Renal pelvis (tissue), 4 donors: ENCODE data around the gene CD81. TPM values are rescaled to one million over a fixed set of nuclear protein-coding genes. Genes with fewer than 3 reads are reported as not detected.

Source experiments
- DNase-seq: peaks from one replicate; pipeline ENCODE4 v3.0.0-alpha.2; 2013
- polyA plus RNA-seq, 3 donors: library from polyadenylated mRNA; unstranded; fragments of 120-200 nt; gene quantifications; one replicate each; pipeline ENCODE4 v1.2.1, GENCODE V29; 2013; ENCODE audit not compliant: insufficient read length in 3 of 3

CD81 gene
- polyA plus RNA-seq, 3 donors, result 534 to 608 (median 573) TPM

GRCh38 chr11:2385156-2386151 lies 8.3 kb downstream of the CD81 start:
- no peak for DNase-seq

- DNase-seq, result no peak
Observed at GRCh38 chr11:2386591-2386990, 9.5 kb downstream of the CD81 start.

- DNase-seq, result no peak
Observed at GRCh38 chr11:2387266-2387987, 10.3 kb downstream of the CD81 start.

GRCh38 chr11:2388431-2389376 lies 11.6 kb downstream of the CD81 start:
- DNase-seq, result no peak

- DNase-seq, result no peak
Observed at GRCh38 chr11:2389377-2390026, 12.4 kb downstream of the CD81 start.

- no peak for DNase-seq
Observed at GRCh38 chr11:2390091-2390724, 13.1 kb downstream of the CD81 start.

- DNase-seq, result no peak
Observed at GRCh38 chr11:2390725-2391151, 13.6 kb downstream of the CD81 start.

- DNase-seq, result no peak
Observed at GRCh38 chr11:2391181-2391975, 14.3 kb downstream of the CD81 start.

- DNase-seq, result no peak
Observed at GRCh38 chr11:2392241-2392959, 15.3 kb downstream of the CD81 start.

- no peak for DNase-seq
Observed at GRCh38 chr11:2393111-2393868, 16.2 kb downstream of the CD81 start.

GRCh38 chr11:2393941-2394817 lies 17.1 kb downstream of the CD81 start:
- no peak for DNase-seq

- DNase-seq, result no peak
Observed at GRCh38 chr11:2394818-2395105, 17.7 kb downstream of the CD81 start.

- no peak for DNase-seq
Observed at GRCh38 chr11:2395211-2395730, 18.2 kb downstream of the CD81 start.

GRCh38 chr11:2395856-2396255 lies 18.7 kb downstream of the CD81 start:
- no peak for DNase-seq

GRCh38 chr11:2396471-2396870 lies 19.4 kb downstream of the CD81 start:
- no peak for DNase-seq

GRCh38 chr11:2397005-2397404 lies 19.9 kb downstream of the CD81 start:
- no peak for DNase-seq

GRCh38 chr11:2398664-2399355 lies 21.7 kb downstream of the CD81 start:
- no peak for DNase-seq
